COLO668 (cell line): ENCODE data around the gene FOLR2.
A peak's percentile ranks its signal among the peaks of the same experiment; 100 is the strongest.

Experiments used
- DNase-seq: peaks from one replicate; lab custom pipeline; 2025; ENCODE audit not compliant: unreplicated experiment; lab: John Stamatoyannopoulos, UW

The FOLR2 gene

DNA sequence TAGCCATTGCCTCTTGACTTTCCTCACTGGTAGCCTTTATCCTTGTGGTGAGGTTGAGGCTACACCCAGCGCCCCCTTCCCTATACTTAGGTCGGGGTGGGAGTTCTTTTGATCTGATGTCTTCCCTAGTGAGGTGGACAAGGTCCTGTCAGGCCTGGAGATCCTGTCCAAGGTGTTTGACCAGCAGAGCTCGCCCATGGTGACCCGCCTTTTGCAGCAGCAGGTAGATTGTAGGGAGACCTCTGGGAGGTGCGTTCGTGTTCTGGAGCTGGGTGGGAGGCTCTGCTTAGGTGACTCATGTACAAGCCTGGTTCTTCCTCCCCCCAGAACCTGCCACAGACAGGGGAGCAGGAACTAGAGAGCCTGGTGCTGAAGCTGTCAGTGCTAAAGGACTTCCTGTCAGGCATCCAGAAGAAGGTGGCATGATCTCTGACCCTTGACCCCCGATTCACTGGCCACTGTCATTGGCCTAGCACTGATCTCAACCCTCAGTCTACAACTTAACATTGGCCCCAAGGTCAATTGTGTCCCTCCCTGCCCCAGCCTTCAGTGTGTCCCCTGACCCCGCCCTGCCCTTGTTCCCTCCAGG lies 12.8 kb downstream of the FOLR2 start:
- no peak for DNase-seq

GRCh38 chr11:72229925-72230763 lies 13.6 kb downstream of the FOLR2 start:
- DNase-seq, result no peak

GRCh38 chr11:72230764-72231365 lies 14.3 kb downstream of the FOLR2 start:
- no peak for DNase-seq

DNA sequence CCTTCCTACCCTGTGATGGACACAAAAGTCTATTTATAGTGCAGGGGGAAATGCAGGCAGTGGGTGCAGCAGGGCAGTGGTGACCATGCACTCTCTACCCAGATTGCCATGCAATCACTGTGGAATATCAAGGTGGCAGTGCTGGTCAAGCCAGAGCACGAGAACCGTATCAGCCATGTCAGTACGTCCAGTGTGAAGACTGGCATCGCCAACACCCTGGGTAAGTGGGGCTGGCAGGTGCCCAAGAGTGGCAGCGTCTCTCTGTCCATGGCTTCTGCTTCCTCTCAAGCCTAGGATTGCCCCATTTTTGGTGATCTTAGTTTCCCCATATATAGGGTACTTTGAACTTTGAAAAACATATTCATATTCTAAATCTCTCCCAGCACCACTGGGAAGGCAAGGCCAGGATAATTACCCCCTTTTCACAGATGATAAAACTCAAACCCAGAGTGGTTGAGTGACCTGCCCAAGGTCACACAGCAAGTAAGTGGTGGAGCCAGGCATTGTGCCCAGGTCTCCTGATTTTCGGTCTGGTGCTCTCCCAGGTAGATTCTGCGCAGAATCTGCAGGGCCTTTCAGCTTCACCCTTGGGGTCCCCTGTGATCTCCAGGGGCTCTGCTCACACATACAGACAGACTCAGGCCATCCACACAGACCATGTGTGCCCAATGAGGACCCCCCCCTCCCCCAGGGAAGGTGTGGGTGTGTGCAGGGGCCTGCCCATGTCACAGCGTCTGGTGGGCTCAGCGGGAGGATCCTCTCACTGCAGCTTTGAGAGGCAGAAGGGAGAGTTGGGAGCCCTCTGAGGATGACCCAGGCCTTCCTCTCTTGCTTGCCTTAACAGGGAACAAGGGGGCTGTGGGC lies 15.0 kb downstream of the FOLR2 start:
- no peak for DNase-seq

- no peak for DNase-seq
Observed at GRCh38 chr11:72232260-72233055, 15.9 kb downstream of the FOLR2 start.

GRCh38 chr11:72233056-72233772 lies 16.6 kb downstream of the FOLR2 start:
- no peak for DNase-seq

DNA sequence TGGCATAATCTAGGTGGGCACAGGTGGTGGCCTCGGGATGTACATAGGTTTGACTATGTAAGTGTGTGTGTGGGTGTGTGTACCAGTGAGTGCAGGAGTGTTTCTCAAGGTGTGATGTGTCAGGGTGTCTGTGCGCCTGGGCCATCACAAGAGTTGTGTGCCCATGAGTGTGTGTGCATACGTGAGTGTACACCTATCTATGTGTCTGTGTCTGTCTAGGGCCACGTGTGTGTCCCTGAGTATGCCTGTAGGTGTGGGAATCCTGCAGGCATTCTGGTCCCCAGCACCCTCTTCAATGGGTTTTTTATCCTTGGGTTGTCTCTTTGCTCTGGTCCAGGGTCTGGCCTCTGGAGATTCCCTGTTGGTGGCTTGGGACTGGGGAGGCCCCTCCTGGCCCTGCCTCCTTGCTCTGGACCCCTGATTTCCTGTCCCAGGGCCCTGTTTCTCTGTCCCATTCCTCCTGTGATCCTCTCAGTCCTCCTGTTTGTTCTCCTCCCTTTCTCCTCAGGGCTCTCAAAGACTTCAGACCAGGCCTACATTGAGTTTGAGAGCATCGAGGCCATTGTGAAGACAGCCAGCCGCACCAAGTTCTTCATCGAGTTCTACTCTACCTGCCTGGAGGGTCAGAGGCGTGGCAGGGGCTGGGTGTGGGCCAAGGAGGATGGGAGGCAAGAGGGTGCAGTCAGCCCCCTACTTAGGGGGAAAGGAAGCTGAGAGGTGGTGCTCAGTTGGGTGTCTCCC lies 17.3 kb downstream of the FOLR2 start:
- no peak for DNase-seq

DNA sequence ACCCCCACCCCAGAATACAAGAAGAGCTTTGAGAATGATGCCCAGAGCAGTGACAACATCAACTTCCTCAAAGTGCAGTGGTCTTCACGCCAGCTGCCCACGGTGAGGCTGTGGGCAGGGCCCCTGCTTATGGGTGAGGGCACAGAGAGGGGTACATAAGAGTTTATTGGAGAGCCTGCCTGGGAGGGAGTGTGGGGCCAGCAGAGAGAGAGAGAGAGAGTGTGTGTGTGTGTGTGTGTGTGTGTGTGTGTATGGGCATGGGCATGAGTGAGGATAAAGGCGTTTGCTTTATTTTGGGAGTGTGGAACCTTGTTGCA lies 17.9 kb downstream of the FOLR2 start:
- no peak for DNase-seq

- DNase-seq, result no peak
Observed at GRCh38 chr11:72234920-72235319, 18.3 kb downstream of the FOLR2 start.

- DNase-seq, result no peak
Observed at GRCh38 chr11:72235351-72236057, 18.9 kb downstream of the FOLR2 start.

- DNase-seq, result no peak
Observed at GRCh38 chr11:72236083-72236697, 19.6 kb downstream of the FOLR2 start.

DNA sequence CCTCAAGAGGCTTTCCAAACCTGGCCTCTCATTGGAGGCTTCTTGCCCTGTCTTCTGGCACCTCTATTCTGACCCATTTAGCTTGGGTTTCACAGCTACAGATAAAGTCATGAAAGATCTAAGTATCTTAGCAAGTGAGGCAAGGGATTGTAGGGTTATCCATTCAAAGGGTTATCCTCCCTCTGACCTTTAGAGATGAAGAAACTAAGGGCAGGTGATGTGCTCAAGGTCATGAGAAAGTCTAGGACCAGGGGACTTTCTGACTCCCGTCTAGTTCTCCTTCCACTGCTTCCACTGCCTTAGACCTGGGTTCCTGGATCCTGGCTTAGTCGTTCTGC lies 20.1 kb downstream of the FOLR2 start:
- no peak for DNase-seq

- DNase-seq, result no peak
Observed at GRCh38 chr11:72237112-72237931, 20.7 kb downstream of the FOLR2 start.

GRCh38 chr11:72238040-72238450 lies 21.5 kb downstream of the FOLR2 start:
- peak; percentile 46 for DNase-seq

- DNase-seq, result no peak
Observed at GRCh38 chr11:72238492-72239312, 22.1 kb downstream of the FOLR2 start.

DNA sequence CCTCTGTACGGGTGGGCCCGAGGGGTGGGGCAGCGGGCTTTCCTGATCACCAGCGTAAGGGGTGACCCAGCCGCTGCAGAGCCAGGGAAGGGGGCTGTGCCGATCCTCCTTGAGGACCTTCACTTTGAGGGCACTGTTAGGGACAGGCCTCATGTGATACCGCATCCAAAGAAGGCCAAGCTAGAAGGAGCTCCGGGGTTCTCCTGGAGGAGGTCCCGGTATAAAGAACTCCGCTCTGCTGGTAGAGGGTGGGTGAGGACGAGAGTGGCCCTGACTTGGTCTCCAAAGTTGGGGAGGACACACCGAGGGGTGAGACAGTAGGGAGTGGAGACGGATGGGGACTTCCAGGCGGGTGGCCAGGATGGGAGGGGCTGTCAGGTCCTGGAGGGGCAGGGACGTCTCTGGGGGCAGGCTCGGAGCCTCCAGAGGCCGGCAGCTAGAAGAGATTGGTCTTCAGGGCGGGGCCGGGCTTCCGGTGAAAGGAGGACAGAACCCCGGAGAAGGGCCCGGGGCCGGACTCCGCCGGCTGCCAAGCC lies 22.8 kb downstream of the FOLR2 start:
- peak; percentile 57 for DNase-seq
